HG02938 (cell line): Measurements from ENCODE around the gene COG6.

Experiments used
- ATAC-seq: cut with Tn5 transposase; IDR thresholded peaks from one replicate; pipeline ENCODE4 v1.9.1; 2021; ENCODE audit warnings: mild to moderate bottlenecking, moderate library complexity; ENCODE audit not compliant: unreplicated experiment

The COG6 gene

DNA sequence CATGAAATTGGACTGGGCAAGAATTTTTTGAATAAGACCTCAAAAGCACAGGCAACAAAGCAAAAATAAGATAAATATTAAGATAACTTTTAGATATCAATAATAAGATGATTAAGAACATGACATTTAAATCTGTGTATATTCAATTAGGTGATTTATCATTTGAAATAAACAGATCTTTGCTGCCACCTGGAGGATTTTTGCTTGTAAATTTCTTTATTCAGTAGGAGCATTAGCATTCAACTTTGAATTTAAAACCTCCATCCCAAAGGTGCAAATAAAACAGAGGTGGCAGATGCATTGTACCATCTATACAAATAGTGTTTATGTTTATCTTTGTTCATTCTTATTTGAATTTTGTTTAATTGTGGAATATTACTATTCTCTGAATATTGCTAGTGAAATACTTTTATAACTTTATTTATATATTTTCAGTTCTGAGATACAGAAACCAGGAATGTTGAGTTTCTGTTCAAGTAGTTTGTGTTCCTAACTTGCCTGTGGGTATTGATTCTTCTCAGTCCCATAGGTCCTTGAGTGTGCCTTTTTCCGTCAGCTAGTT lies 20.9 kb downstream of the COG6 start:
- ATAC-seq: no peak

DNA sequence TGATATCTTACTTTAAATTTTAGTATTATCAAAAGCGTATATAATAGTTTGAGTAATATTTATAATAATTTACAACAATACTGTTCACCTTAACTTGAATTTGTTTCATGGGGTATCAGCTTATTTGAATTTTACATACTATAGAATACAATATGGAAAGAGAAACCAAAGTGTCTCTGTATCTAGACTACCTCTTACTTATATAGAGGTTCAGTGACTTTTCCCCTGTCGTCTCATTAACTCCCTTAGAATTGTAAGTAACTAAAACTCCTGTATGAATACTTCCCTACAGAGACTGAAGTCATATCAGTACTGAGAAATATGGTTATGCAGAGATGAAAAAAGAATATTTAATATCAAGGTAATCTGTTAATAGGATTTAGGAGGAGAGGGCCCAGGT lies 26.8 kb downstream of the COG6 start:
- peak; percentile 55 for ATAC-seq

DNA sequence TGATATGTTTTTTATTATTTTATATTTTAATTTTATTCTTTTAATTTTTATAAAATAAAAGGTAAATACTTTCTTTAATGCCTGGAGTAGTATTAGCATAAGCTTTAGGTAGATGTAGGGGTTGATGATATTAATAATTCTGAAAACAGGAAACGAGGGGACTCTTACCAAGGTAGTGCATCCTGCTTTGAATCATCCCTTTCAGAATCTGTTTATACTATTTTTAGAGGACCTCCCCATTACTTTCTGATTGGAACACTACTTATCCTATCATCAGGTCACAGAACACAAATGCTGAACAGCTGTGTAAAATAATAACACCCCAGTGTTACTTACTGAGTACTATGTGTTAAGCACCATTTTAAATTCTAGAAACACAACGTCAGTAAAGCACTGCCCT lies 27.3 kb downstream of the COG6 start:
- peak; percentile 82 for ATAC-seq

DNA sequence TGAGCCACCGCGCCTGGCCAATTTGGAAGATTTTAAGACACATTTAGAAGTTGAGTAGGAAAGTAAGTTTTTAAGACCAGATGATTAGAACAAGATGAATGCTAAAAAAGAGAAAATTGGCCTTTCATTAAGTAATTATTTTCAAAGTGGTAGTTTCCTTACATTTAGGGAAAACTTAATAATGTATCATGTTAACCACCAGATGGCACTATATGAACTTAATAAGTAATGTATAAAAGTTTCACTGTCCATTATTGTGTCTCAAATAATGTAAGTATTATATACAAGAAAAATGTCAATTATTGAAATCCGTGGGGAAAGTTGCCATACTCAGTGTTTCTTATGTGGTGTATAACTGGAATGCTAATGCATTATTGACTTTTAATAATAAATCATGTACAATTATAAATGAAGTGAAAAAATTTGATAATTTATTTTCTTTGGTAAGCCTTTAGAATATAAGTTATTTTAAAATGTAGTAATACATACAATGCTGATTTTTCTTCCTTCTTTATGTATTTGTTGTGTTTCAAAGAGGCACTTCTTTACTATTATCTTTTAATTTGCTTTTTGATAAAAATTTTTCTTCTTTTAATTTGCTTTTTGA lies 29.2 kb downstream of the COG6 start:
- no peak for ATAC-seq

DNA sequence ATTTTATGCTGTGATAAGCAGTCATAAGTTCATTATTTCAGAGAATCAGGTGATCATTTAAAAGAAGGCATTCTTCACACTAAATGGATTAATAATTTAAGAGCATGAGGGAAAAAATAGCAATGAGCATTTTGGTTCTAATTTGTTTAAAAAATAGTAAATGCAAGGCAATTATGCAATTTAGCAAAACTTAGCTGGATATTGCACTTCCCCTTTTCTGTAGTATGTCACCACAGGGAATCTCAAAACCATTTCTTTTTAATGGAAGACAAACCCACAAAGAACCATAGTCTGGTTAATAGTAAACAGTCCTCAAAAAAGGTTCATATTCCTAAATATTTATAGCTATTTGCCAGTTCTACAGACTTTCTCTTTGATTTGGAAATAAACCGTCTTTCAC lies 30.2 kb downstream of the COG6 start:
- no peak for ATAC-seq

DNA sequence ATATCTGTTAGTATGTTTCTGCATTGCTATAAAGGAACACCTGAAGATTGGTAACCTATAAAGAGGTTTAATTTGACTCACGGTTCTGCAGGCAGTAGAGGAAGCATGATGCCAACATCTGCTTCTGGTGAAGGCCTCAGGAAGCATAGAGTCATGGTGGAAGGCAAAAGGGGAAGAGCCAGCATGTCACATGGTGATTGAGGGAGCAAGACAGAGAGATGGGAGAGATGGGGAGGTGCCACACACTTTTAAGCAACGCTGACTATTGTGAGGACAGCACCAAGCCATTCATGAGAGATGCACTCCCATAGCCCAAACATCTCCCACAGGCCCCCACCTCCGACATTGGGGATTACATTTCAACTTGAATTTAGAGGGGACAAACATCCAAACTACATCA lies 32.8 kb downstream of the COG6 start:
- no peak for ATAC-seq

DNA sequence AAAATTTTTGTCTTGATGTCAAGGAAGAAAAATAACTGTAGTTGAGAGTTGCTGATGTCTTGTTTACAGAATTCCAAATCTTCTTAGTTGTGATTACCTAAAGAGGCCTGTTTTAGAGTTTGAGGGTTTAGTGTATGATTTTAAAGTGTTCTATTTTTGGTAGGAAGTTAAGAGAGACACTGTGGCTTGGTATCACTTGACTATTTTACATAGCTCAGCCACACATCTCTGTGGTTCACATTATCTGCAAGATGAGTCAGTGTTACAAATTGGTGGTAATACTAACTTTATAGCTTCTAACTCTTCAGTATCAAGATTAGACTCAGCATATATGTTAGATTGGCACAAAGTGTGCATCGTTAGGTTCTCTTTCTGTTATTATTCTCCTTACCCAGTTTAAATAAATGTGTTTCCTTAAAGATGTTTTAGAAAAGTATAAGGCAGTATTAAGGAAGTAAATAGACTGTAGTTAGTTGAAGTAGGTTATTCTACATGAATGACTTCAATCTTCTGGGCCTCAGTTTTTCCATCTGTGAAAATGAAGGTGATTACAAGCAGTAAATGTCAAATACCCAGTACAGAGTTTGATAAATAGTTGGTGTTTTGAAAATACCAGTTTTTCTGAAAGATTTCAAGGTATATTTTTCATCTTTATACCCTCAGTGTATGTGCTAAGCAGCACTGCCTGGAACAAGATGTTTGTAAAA lies 33.4 kb downstream of the COG6 start:
- ATAC-seq: peak; percentile 93

DNA sequence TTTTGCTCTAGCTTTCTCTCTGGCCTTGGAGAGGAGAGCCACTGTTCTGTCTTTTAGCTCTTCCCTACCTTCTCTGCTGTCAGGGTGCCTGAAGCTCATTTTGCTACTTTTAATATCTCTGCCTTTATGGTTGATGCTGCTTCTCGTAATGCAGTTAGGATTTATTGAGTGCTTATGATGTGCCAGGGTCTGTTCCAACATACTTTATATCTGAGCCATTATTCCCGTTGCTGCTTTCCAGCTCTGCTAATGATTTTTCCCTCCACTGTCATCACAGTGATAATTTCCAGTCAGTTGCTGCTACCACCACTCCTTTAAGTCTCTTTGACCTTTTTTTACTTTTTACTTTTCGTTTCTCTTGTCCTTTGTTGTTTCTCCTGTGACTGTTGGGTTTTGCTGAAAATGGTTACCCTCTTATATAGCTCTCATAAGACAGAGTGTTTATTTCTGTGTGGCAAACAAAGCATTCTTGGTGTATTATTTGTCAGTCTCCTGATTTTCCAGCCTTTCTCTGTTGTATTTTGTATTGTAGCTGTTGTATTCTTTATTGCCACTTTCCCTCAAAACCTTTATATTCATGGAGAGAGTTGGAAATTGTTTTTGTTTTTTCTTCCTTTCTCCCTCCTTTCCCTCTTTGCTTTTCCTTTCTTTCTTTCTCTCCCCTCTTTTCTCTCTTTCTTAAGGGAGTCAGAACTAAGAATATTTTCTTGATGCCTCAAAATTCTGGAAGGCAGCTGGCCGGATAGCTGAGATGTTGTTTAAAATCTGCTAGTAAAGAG lies 37.4 kb downstream of the COG6 start:
- no peak for ATAC-seq

DNA sequence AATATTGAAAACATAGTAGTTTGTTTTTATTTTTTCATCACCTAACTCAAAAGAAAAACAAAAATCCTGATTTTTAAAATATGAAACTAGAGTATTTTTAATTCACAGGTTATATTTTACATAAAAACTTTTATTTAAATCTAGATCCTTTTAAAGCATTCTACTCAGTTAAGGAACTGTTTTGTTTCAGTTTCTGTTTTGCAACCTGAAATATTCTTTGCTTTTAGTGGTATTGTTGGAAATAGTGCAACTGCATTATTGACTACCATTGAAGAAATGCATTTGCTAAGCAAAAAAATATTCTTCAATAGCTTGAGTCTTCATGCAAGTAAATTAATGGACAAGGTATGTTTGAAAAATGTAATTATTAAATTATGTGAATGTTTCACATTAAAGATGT lies 43.8 kb downstream of the COG6 start:
- ATAC-seq: no peak

DNA sequence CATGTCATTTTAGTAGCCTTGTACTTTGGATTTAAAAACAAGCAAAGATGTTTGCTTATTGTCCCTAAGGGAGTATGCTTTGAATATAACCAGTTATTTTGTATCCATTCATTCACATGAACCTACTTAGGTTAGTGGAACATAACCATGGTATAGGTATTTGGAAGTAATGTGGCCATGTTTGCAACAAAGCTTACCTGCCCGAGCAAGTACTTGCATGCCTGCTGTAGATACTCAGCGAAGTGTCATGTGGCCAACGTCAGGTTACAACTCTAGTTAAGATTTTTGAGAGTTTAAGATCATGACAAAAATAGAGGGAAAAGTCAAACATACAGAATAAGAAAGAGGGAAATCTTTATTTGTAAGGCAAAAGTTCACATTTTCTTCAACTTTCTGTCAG lies 57.2 kb downstream of the COG6 start:
- no peak for ATAC-seq

DNA sequence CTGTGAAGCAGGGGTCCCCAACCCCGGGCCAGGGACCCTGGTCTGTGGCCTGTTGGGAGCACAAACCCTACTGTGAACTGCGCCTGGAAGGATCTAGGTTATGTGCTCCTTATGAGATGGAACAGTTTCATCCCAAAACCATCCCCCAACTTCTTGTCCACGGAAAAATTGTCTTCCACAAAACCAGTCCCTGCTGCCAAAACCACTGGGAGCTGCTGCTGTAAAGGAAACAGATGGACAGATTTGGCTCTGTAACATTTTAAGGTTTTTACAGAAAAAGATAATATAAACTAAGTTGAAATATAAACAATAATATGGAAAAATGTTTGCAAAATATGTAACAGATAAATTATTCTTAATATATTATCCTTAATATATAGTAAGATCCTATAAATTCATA lies 73.7 kb downstream of the COG6 start:
- ATAC-seq: no peak

DNA sequence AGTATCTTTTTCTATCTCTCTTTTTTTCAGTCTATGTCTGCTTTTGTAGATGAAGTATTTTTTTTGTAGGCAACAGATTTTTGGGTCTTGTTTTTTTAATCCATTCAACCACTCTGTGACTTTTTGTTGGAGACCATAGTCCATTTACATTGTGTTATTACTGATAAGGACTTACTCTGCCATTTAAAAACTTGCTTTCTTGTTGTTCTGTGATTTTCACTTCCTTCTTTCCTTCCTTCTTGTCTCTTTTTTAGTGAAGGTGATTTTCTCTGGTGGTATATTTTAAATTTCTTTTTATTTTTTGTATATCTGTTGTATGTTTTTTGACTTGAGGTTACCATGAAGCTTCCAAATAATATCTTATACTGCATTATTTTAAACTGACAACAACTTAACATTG lies 79.5 kb downstream of the COG6 start:
- ATAC-seq: no peak

DNA sequence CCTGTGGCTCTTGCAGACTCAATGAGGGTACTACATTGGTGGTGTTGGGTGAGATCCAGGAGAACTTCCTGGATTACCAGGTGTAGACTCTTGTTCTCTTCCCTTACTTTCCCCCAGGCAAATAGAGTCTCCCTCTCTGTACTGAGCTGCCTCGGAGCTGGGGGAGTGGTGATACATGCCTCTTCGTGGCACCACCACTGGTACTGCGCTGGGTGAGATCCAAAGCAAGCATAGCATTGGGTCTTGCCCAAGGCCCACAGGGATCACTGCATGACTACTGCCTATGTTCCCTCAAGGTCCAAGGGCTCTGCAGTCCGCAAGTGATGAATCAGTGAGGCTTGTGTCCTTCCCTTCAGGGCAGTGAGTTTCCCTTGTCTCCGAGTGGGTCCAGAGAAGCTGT lies 81.6 kb downstream of the COG6 start:
- no peak for ATAC-seq

DNA sequence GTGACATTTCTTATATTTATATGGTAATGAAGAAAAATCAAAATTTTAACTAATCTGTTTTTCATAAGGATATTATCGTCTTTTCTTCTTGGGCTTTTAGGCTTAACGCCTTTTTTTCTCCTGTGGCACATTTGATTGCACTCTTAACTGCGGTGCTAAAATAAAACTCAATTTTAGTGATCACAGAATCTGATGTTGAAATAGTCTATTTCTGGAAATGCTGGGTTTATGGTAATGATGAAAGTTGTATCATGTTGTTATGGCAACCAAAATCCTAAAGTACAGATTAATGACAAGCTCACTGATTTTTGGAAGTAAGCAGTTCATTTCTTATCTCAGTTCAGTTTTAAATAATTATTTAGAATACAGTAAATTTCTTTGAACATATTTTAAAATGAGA lies 85.3 kb downstream of the COG6 start:
- no peak for ATAC-seq

DNA sequence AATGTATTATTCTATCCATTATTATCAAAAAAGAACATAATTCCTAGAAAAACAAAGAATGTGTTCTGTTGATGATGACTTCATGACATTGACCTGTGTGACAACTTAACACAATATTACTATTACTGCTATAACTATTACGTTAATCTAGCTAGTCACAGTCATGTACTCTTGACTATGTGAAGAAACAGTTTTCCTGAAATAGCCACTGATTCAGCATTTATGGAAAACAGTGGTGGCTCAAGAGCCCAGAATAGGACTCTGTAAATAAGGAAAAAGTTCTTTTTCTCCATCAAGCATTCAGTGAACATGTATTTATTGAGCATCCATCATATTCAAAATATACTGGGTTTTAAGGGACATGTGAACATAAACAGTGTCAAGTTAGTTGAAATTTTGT lies 93.5 kb downstream of the COG6 start:
- ATAC-seq: no peak

DNA sequence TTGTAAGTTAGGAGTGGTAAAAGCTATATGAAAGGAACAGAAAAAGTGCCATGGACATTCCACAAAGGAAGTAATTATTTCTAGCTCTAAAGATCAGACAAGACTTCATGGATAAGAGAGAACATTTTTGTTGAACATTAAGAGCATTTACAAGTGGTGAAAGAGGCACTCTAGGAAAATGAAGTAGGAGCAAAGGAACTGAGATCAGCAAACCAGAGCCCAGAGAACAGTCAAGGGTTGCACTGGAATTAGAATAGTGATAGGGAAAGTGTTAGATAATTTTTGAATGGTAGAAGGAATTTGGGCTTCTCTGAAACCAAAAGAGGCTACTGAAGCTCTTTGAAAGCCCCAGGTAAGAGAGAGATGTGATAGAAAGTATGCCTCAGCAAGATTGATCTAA lies 94.1 kb downstream of the COG6 start:
- ATAC-seq: no peak

DNA sequence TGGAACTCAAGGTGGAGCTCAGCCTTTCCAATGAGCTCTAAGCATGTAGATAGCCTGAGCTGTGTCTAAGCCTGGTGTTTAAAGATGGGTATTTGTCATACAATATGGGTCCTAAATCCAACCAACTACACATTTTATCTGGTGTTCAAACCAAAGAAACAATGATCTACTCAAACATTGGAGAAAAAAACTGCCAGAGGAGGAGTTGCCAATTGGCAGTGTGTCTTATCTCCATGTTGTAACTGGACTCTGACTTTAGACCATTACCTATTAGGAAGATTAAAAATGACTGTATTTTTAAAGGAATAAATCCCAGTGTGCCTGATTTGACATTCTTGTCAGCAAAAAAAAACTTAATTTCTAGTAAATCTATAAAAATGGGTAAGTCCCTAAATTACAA lies 96.3 kb downstream of the COG6 start:
- no peak for ATAC-seq

DNA sequence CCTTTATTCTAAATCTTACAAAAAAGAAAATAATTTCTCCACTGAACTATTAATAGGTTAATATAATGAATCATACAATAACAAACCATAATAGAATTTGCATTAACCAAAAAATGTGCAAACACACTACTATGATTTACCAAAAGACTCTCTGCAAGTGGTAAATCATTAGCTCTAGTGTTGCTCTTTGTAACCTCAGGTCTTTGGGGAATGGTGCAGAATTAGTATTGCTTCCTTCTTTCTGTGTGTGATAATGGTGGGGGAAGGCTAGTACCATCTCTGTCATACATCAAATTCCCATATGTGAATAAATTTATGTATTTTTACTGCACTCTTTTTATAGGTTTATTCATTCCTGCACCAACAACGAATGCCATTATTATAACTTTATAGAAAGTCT lies 105.1 kb downstream of the COG6 start:
- ATAC-seq: peak; percentile 99

DNA sequence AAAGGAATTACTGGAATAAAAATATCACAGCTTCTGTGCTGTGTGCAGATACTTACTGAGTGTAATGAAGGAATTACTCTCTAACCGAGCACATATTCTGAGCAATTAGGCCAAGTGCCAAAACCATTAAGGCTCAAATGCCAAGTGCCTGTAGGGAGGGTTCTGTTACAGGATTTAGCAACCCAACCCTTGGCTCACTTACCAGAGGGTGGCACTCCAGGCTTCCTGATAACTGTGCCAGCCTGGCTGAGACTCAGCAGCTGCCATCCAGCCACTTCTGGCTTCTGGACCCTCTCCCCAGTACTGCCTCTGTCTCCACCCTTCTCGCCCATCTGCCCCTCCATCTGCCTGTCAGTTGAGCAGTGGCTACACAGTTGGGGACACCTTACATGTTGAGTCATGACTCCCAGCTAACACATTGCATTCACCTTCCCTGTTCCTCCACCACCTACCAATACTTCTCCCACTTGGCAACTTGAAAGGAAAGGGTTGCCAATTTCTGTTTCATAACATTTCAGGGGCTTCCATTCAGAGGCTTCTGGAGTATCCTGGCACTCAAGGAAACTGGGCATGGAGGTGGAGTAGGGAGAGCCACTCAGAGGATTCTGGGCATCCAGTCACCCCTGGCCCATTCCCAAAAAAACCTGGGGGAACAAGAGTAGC lies 110.5 kb downstream of the COG6 start:
- ATAC-seq: no peak

DNA sequence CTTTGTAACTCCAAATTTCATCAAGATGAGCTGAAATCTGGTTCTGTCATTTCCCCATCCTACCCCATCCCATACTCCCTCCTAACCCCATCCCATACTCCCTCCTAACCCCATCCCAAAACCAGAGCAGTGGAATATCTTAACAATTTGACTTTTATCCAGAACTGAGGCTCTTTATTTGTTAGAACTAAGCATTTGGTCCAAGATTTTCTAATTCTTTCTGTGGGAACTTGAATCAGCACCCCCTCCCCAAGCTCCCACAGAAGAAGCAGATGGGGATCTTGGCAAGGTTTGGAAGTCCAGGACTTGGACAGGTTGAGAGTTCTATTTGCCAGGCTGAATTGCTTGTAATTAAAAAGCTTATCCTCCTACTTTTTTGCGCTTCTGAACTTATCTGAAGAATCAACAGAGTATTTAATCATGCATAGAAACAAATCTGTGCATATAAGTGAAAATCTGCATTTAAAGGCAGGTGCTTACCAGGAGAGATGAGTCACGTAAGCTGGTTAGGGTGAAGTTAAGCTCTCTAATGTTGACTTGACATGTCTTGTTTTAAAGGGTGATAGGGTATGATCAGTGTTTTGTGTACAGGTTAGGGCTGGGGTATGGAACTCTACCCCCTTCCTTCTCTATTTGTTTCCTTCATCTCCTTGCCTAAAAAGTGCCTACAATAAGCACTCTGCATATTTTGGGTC lies 111.1 kb downstream of the COG6 start:
- ATAC-seq: no peak
